HepG2 (cell line): ENCODE results near the gene SMARCC1. TPM values are rescaled to one million over a fixed set of nuclear protein-coding genes. Genes with fewer than 3 reads are reported as not detected.

Experiments used
- ATAC-seq: fragments of 200-7000 bp; cut with Tn5 transposase; 3 replicates; pipeline ENCODE4 v1.9.1; 2020; ENCODE audit warnings: mild to moderate bottlenecking, moderate library complexity
- BruUV-seq: library from RNA; stranded (reverse); fragments of 400-500 nt; replicated peaks from 2 replicates; lab custom pipeline; 2021; lab: Mats Ljungman, UMichigan
- CTCF ChIA-PET: fragments of 300-600 bp; formaldehyde crosslinking; extraction: SDS; loops from one replicate; lab custom pipeline; 2021; ENCODE audit warnings: low total read pairs, inconsistent platforms, low intra/inter-chr PET ratio; lab: Yijun Ruan, JAX
- POLR2A ChIA-PET: fragments of 350-600 bp; sonication (Branson Sonifier 250); formaldehyde crosslinking; loops from one replicate; lab custom pipeline; 2020; ENCODE audit warnings: antibody characterized with exemption, inconsistent platforms; lab: Yijun Ruan, JAX
- DNase-seq: peaks from one replicate; pipeline ENCODE4 v3.0.0-alpha.2; 2015; ENCODE audit warnings: low spot score
- FAIRE-seq: peaks from 3 replicates; lab custom pipeline; 2011; peaks lifted over from hg19 to GRCh38; lab: Jason Lieb, UNC
- H2AFZ ChIP-seq: one replicate; pipeline ENCODE4 v1.6.1; 2011; ENCODE audit warnings: low read length, inconsistent platforms
- H3K27ac ChIP-seq: fragments of 300-600 bp; 3 replicates; pipeline ENCODE4 v1.8.0; 2011; ENCODE audit warnings: mixed run types, mild to moderate bottlenecking, mixed read lengths, low read length, inconsistent platforms; ENCODE audit not compliant: insufficient read depth; ENCODE audit errors: extremely low read length
- H3K27me3 ChIP-seq, 2 experiments: fragments of 200-600 bp in 1 of 2; 2 replicates in 1 of 2; 3 replicates in 1 of 2; pipeline versions ENCODE4 v1.6.0 to v1.8.0; 2011; ENCODE audit warnings: low read length in 2 of 2, mild to moderate bottlenecking in 2 of 2, moderate library complexity in 2 of 2, inconsistent platforms in 1 of 2; ENCODE audit not compliant: insufficient read depth in 2 of 2, control insufficient read depth in 1 of 2
- H3K36me3 ChIP-seq, 2 experiments: fragments of 200-600 bp in 1 of 2; replicated peaks in 1 of 2; 2 replicates in 1 of 2; 3 replicates in 1 of 2; pipeline versions ENCODE4 v1.5.1 to v1.8.0; 2011; ENCODE audit warnings: low read length in 2 of 2, inconsistent platforms in 1 of 2; ENCODE audit not compliant: insufficient read depth in 2 of 2, control insufficient read depth in 1 of 2
- H3K4me1 ChIP-seq: 2 replicates; pipeline ENCODE4 v1.5.1; 2012; ENCODE audit warnings: low read length, inconsistent platforms; ENCODE audit not compliant: insufficient read depth
- H3K4me2 ChIP-seq: 2 replicates; pipeline ENCODE4 v1.6.0; 2011; ENCODE audit warnings: low read depth, low read length, inconsistent platforms
- H3K4me3 ChIP-seq, 3 experiments: fragments of 200-600 bp in 1 of 3; sonication (generic), shearing (Covaris generic) in 1 of 3; replicated peaks in 1 of 3; 2 replicates each; pipeline ENCODE4 v1.5.1; 2011 to 2016; ENCODE audit warnings: low read length in 3 of 3, inconsistent platforms in 2 of 3, low read depth in 2 of 3, mild to moderate bottlenecking in 2 of 3, control low read depth in 1 of 3, mixed read lengths in 1 of 3; ENCODE audit not compliant: insufficient read depth in 1 of 3
- H3K79me2 ChIP-seq: one replicate; pipeline ENCODE4 v1.6.1; 2011; ENCODE audit warnings: low read length, inconsistent platforms; ENCODE audit not compliant: insufficient read depth
- H3K9ac ChIP-seq: 2 replicates; pipeline ENCODE4 v1.6.0; 2011; ENCODE audit warnings: mild to moderate bottlenecking, low read depth, low read length, inconsistent platforms; ENCODE audit not compliant: insufficient read depth
- H3K9me3 ChIP-seq: 2 replicates; pipeline ENCODE4 v1.5.1; 2012; ENCODE audit warnings: mild to moderate bottlenecking, low read length
- H4K20me1 ChIP-seq: 2 replicates; pipeline ENCODE4 v1.6.0; 2011; ENCODE audit warnings: inconsistent platforms, mild to moderate bottlenecking, low read length, moderate library complexity; ENCODE audit not compliant: insufficient read depth
- ATF7-NPFF ChIP-seq: sonication (generic); formaldehyde crosslinking; IDR thresholded peaks from 2 replicates; pipeline ENCODE4 v1.8.1; 2023; ENCODE audit warnings: mild to moderate bottlenecking, low read depth, missing genetic modification reagents, moderate library complexity
- DMAP1 ChIP-seq: IDR thresholded peaks from 2 replicates; pipeline ENCODE4 v1.6.1; 2016
- ESRRA ChIP-seq: sonication (generic); formaldehyde crosslinking; IDR thresholded peaks from 2 replicates; pipeline ENCODE4 v1.5.1; 2020; ENCODE audit warnings: mild to moderate bottlenecking, low read depth, missing genetic modification reagents
- HES4 ChIP-seq: sonication (generic); formaldehyde crosslinking; IDR thresholded peaks from 2 replicates; pipeline ENCODE4 v1.9.0; 2021; ENCODE audit warnings: mild to moderate bottlenecking, missing genetic modification reagents, borderline replicate concordance
- LCORL ChIP-seq, 2 experiments: fragments of 450-650 bp in 1 of 2; sonication (generic) in 1 of 2; formaldehyde crosslinking in 1 of 2; IDR thresholded peaks; 2 replicates each; pipeline versions ENCODE4 v1.5.0 to v1.6.1; 2017 to 2020; ENCODE audit warnings: antibody characterized with exemption in 1 of 2, missing genetic modification reagents in 1 of 2
- MAX ChIP-seq: IDR thresholded peaks from 2 replicates; pipeline ENCODE4 v1.6.1; 2012; ENCODE audit warnings: inconsistent platforms
- MAZ ChIP-seq, 2 experiments: sonication (generic) in 1 of 2; formaldehyde crosslinking in 1 of 2; IDR thresholded peaks; 2 replicates each; pipeline versions ENCODE4 v1.5.0 to v1.6.1; 2012 to 2020; ENCODE audit warnings: low read depth in 2 of 2, mild to moderate bottlenecking in 2 of 2, borderline replicate concordance in 1 of 2, improper control_type of control experiment in 1 of 2, low read length in 1 of 2, missing genetic modification reagents in 1 of 2, moderate library complexity in 1 of 2
- MIER3 ChIP-seq: IDR thresholded peaks from 2 replicates; pipeline ENCODE4 v1.6.1; 2016; ENCODE audit warnings: missing compliant biosample characterization, borderline replicate concordance
- SP1 ChIP-seq, 2 experiments: fragments of 450-650 bp in 1 of 2; sonication (generic) in 1 of 2; formaldehyde crosslinking in 1 of 2; IDR thresholded peaks; 2 replicates each; pipeline versions ENCODE4 v1.4.0 to v1.6.1; 2016 to 2020; ENCODE audit warnings: missing genetic modification reagents in 1 of 2
- SP140L ChIP-seq: sonication (generic); formaldehyde crosslinking; IDR thresholded peaks from 2 replicates; pipeline ENCODE4 v1.4.0; 2020; ENCODE audit warnings: missing genetic modification reagents, borderline replicate concordance
- TAF1 ChIP-seq: sonication (generic); formaldehyde crosslinking; IDR thresholded peaks from 2 replicates; pipeline ENCODE4 v1.4.0; 2020; ENCODE audit warnings: missing genetic modification reagents
- U2AF1 ChIP-seq: fragments of 200-400 bp; formaldehyde crosslinking; optimal IDR thresholded peaks from 2 replicates; pipeline ENCODE3; 2017; ENCODE audit warnings: mild to moderate bottlenecking, low read depth, low read length
- ZBED4 ChIP-seq: sonication (generic); formaldehyde crosslinking; IDR thresholded peaks from 2 replicates; pipeline ENCODE4 v1.4.0; 2020; ENCODE audit warnings: missing genetic modification reagents, borderline replicate concordance
- ZMYM4 ChIP-seq: sonication (generic); formaldehyde crosslinking; IDR thresholded peaks from 2 replicates; pipeline ENCODE4 v1.8.1; 2023; ENCODE audit warnings: mild to moderate bottlenecking, missing genetic modification reagents
- ZNF777 ChIP-seq: sonication (generic); formaldehyde crosslinking; IDR thresholded peaks from 2 replicates; pipeline ENCODE4 v1.4.0; 2020; ENCODE audit warnings: missing genetic modification reagents
- ZSCAN5A ChIP-seq: sonication (generic); formaldehyde crosslinking; IDR thresholded peaks from 2 replicates; pipeline ENCODE4 v1.8.0; 2022; ENCODE audit warnings: mild to moderate bottlenecking, missing genetic modification reagents, borderline replicate concordance
- WGBS: methylation state at CpG from one replicate; pipeline ENCODE4 v1.1.6; 2017; ENCODE audit warnings: low lambda C conversion rate; 5-methylcytosine and 5-hydroxymethylcytosine counted together
- in situ Hi-C: cut with HindIII; loops from 2 replicates; pipeline ENCODE4 v1.10.0; 2017; ENCODE audit warnings: low pct_unique_long_range_greater_than_20kb; ENCODE audit not compliant: extremely low pct_ligation_motif_present
- intact Hi-C: fragments of 100-400 bp; cut with micrococcal nuclease; formaldehyde crosslinking; loops from one replicate; pipeline ENCODE4 v1.10.0; 2022; ENCODE audit not compliant: unreplicated experiment
- polyA plus RNA-seq, 8 experiments: library from polyadenylated mRNA; depleted of rRNA in 3 of 8; stranded (reverse) in 7 of 8; unstranded in 1 of 8; fragments of >200 nt; fragmentation: Illumina TruSeq in 4 of 8; extraction: Trizol in 4 of 8; gene quantifications; 2 replicates each; pipeline versions ENCODE4 v1.2.1 to v1.2.3, GENCODE V29; 2011 to 2016; ENCODE audit warnings: low read depth in 4 of 8, missing spikeins in 1 of 8, mixed read lengths in 1 of 8; ENCODE audit not compliant: insufficient read depth in 1 of 8
- total RNA-seq, 5 experiments: library from RNA; depleted of rRNA; stranded (reverse); fragments of >200 nt; fragmentation: Illumina TruSeq; extraction: Trizol; gene quantifications; 2 replicates each; pipeline ENCODE4 v1.2.3, GENCODE V29; 2016; ENCODE audit warnings: low read depth in 1 of 5

Gene SMARCC1
- total and polyA plus RNA-seq, 2 of the 13 experiments (the other 11 are each of a cell fraction or from before 2014, with no cell fraction given): 47.9 to 58.4 TPM

- Histone ChIP-seq H3K4me1 (peaks cover 20% of the 10 kb centered on the region), H3K9me3 (no peaks in the 10 kb centered on the region), H3K27me3 (peaks cover 7 to 42% of the 10 kb centered on the region in 2 experiments), H3K79me2 (no peaks in the 10 kb centered on the region), H3K4me3 (peak within 1 kb of the TSS; percentile 47 to 71 (median 54); a peak in 4 of 6 replicates), H4K20me1 (peaks cover 6% of the 10 kb centered on the region; the same call in 1 of the 2 replicates), H3K9ac (no peak within 1 kb of the TSS), H3K36me3 (no peaks in the 10 kb centered on the region), H2AFZ (no peak within 1 kb of the TSS), H3K27ac (no peak within 1 kb of the TSS), H3K4me2 (peak within 1 kb of the TSS; percentile 75)
- ChIA-PET CTCF (no interaction called here), POLR2A (no interaction called here)
- FAIRE-seq (no peak), ATAC-seq (peak; percentile 11), DNase-seq (no peak)
- in situ Hi-C loops (no loop called here), intact Hi-C loops (loop anchor here (2.0 kb wide), 1 partner anchor 56 kb away; no protein-coding TSS in a partner anchor)
- no TSS peak for BruUV-seq
- WGBS: 100% methylated on average over 1 of the region's 121 CpGs
- TF ChIP-seq ZMYM4 (CRISPR knock-in tag) (no peak), ATF7-NPFF (0 out of 2 replicates have a peak, but pooled peaks have one; percentile 40), MIER3 (CRISPR knock-in tag) (no peak), MAZ (IDR thresholded peaks at IDR 0.05; ENCODE audit: borderline replicate concordance, low read depth, low read length) (no peak), MAZ (CRISPR knock-in tag; IDR thresholded peaks at IDR 0.05; ENCODE audit: low read depth) (0 out of 2 replicates have a peak, but pooled peaks have one; percentile 36), LCORL (IDR thresholded peaks at IDR 0.05) (no peak), LCORL (CRISPR knock-in tag; IDR thresholded peaks at IDR 0.05) (no peak), SP140L (no peak), ZNF777 (CRISPR knock-in tag) (peak; percentile 55; the same call in 1 of the 2 replicates), MAX (0 out of 2 replicates have a peak, but pooled peaks have one; percentile 15), U2AF1 (no peak), SP1 (IDR thresholded peaks at IDR 0.05) (no peak), SP1 (CRISPR knock-in tag; IDR thresholded peaks at IDR 0.05) (no peak), HES4 (CRISPR knock-in tag) (0 out of 2 replicates have a peak, but pooled peaks have one; percentile 41), ZSCAN5A (CRISPR knock-in tag) (no peak), ZBED4 (CRISPR knock-in tag) (no peak), TAF1 (CRISPR knock-in tag) (no peak), DMAP1 (CRISPR knock-in tag) (no peak), ESRRA (CRISPR knock-in tag) (no peak)
Observed at GRCh38 chr3:47578691-47579632, 202.7 kb downstream of the SMARCC1 start, which contains the start of gene CSPG5. CSPG5 (minus strand) TSS chr3:47578865; CDS start chr3:47578693, 172 bp downstream.
